Motor neuron (in vitro differentiated cells): ENCODE data around the gene RALA. TPM values are rescaled to one million over a fixed set of nuclear protein-coding genes. Genes with fewer than 3 reads are reported as not detected.
A peak's percentile ranks its signal among the peaks of the same experiment; 100 is the strongest.
"Not testable (repeated sequence)": the region's sequence is repeated elsewhere in the genome, so short reads cannot be mapped to it uniquely, and the experiment has no call there.

Source experiments
- ATAC-seq, 8 experiments: fragments of 200-7000 bp; cut with Tn5 transposase; replicated peaks in 6 of 8; 2 replicates each; pipeline ENCODE4 v1.8.0; 2021; ENCODE audit warnings: mild to moderate bottlenecking in 8 of 8, moderate library complexity in 8 of 8
- H3K27ac ChIP-seq, 2 donors: fragments of 250-450 bp; sonication (Bioruptor Pico); 2 replicates each; pipeline ENCODE4 v1.9.0; 2021; ENCODE audit warnings: antibody characterized with exemption in 2 of 2, mild to moderate bottlenecking in 2 of 2, moderate library complexity in 1 of 2
- H3K4me1 ChIP-seq, 2 donors: fragments of 250-450 bp; sonication (Bioruptor Pico); replicated peaks in 1 of 2; 2 replicates each; pipeline ENCODE4 v1.6.1; 2021; ENCODE audit warnings: antibody characterized with exemption in 2 of 2, mild to moderate bottlenecking in 2 of 2, moderate library complexity in 1 of 2
- H3K4me3 ChIP-seq, 5 donors: fragments of 250-450 bp; sonication (Bioruptor Pico); 2 replicates each; pipeline ENCODE4 v1.9.0; 2021; ENCODE audit warnings: antibody characterized with exemption in 5 of 5, mild to moderate bottlenecking in 5 of 5, moderate library complexity in 4 of 5
- WGBS, 10 experiments: fragments of 450-650 bp; shearing (Covaris generic); methylation state at CpG; one replicate each; pipeline ENCODE4 v1.0.0; 2022; 5-methylcytosine and 5-hydroxymethylcytosine counted together
- in situ Hi-C, 9 experiments: fragments of 400-800 bp; cut with MboI; loops; one replicate each; pipeline ENCODE4 v1.15.0; 2021; ENCODE audit warnings: low sequenced_read_pairs in 9 of 9, low pct_unique_long_range_greater_than_20kb in 2 of 9; ENCODE audit not compliant: unreplicated experiment in 9 of 9
- total RNA-seq, 8 experiments: library from RNA; unstranded; fragments of 300-600 nt; gene quantifications; 2 replicates each; pipeline versions ENCODE4 v1.2.3 to v1.2.4, GENCODE V29; 2022

Gene RALA
- total RNA-seq, 8 experiments from 2014 or later = 14.8 to 72.8 (median 30.4) TPM

GRCh38 chr7:39686261-39686924, 63.0 kb downstream of the RALA start:
- H3K4me1 ChIP-seq = peaks cover 0 to 4% of the 10 kb centered on the region in 2 donors
- no peak overlapping the region for H3K4me3 ChIP-seq
- WGBS, 10 experiments = 50 to 100% (median 94%) methylated on average over 1 to 3 of the region's 3 CpGs
- H3K27ac ChIP-seq = no peak overlapping the region
- no peak for ATAC-seq
- in situ Hi-C loops = no loop called here

- peak in 3 of 8 experiments; percentile 73 to 84 (median 74) for ATAC-seq
- WGBS, 10 experiments = 85 to 100% (median 96%) methylated on average over 2 to 8 of the region's 9 CpGs; no CpG with 5 or more reads in 1 of the 10 experiments
- in situ Hi-C loops = no loop called here
Observed at GRCh38 chr7:39688611-39689480, 65.5 kb downstream of the RALA start.

GRCh38 chr7:39691821-39692220, 68.4 kb downstream of the RALA start:
- peak in 5 of 8 experiments; percentile 24 to 94 (median 75) for ATAC-seq
- H3K4me3 ChIP-seq = no peak overlapping the region
- no peaks in the 10 kb centered on the region for H3K4me1 ChIP-seq
- in situ Hi-C loops = no loop called here
- no peak overlapping the region for H3K27ac ChIP-seq
- WGBS, 10 experiments = 0 to 89% (median 40%) methylated on average over 1 to 2 of the region's 2 CpGs; no CpG with 5 or more reads in 1 of the 10 experiments

More at GRCh38 chr7:39688611-39689480, 65.5 kb downstream of the RALA start:
- Histone ChIP-seq H3K4me3 (no peak overlapping the region), H3K4me1 (no peaks in the 10 kb centered on the region), H3K27ac (no peak overlapping the region)

GRCh38 chr7:39693086-39693485, 69.7 kb downstream of the RALA start:
- WGBS, 10 experiments = no CpG with 5 or more reads among the region's 4 CpGs

GRCh38 chr7:39693812-39694211, 70.4 kb downstream of the RALA start:
- H3K27ac ChIP-seq = no peak overlapping the region
- in situ Hi-C loops = no loop called here
- H3K4me3 ChIP-seq = no peak overlapping the region
- no peak for ATAC-seq
- WGBS, 10 experiments = 81 to 100% (median 100%) methylated on average over 1 to 2 of the region's 2 CpGs; no CpG with 5 or more reads in 2 of the 10 experiments
- H3K4me1 ChIP-seq = no peaks in the 10 kb centered on the region

More at GRCh38 chr7:39693086-39693485, 69.7 kb downstream of the RALA start:
- ATAC-seq, H3K27ac ChIP-seq, in situ Hi-C loops, H3K4me1 ChIP-seq, H3K4me3 ChIP-seq: not testable (repeated sequence)

GRCh38 chr7:39695852-39696586, 72.6 kb downstream of the RALA start:
- H3K27ac ChIP-seq = no peak overlapping the region
- no peak for ATAC-seq
- no peaks in the 10 kb centered on the region for H3K4me1 ChIP-seq
- 54 to 100% (median 95%) methylated on average over 2 to 3 of the region's 3 CpGs for WGBS, 10 experiments
- no peak overlapping the region for H3K4me3 ChIP-seq
- in situ Hi-C loops = no loop called here

- ATAC-seq = no peak
- 51 to 96% (median 73%) methylated on average over 3 of the region's 3 CpGs for WGBS, 10 experiments
- Histone ChIP-seq H3K27ac (no peak overlapping the region), H3K4me3 (no peak overlapping the region), H3K4me1 (no peaks in the 10 kb centered on the region)
- in situ Hi-C loops = no loop called here
Observed at GRCh38 chr7:39696631-39697030, 73.3 kb downstream of the RALA start.

- in situ Hi-C loops = no loop called here
- WGBS, 10 experiments = 57 to 100% (median 90%) methylated on average over 1 of the region's 1 CpG; no CpG with 5 or more reads in 3 of the 10 experiments
- Histone ChIP-seq H3K4me3 (no peak overlapping the region), H3K27ac (no peak overlapping the region), H3K4me1 (no peaks in the 10 kb centered on the region)
- ATAC-seq = no peak
Observed at GRCh38 chr7:39697483-39697882, 74.1 kb downstream of the RALA start.

GRCh38 chr7:39700165-39700564, 76.8 kb downstream of the RALA start:
- no peak for ATAC-seq
- WGBS, 10 experiments = 60 to 100% (median 100%) methylated on average over 1 to 2 of the region's 2 CpGs; no CpG with 5 or more reads in 4 of the 10 experiments
- Histone ChIP-seq H3K4me3 (no peak overlapping the region), H3K4me1 (no peaks in the 10 kb centered on the region), H3K27ac (no peak overlapping the region)
- in situ Hi-C loops = no loop called here

- in situ Hi-C loops = no loop called here
- no peak overlapping the region for H3K4me3 ChIP-seq
- no peak for ATAC-seq
- WGBS, 10 experiments = 95 to 100% (median 100%) methylated on average over 1 to 8 of the region's 8 CpGs; no CpG with 5 or more reads in 1 of the 10 experiments
- no peaks in the 10 kb centered on the region for H3K4me1 ChIP-seq
- no peak overlapping the region for H3K27ac ChIP-seq
Observed at GRCh38 chr7:39700932-39701331, 77.6 kb downstream of the RALA start.

GRCh38 chr7:39702133-39702532, 78.8 kb downstream of the RALA start:
- WGBS, 10 experiments = 11 to 100% (median 86%) methylated on average over 1 to 4 of the region's 4 CpGs
- Histone ChIP-seq H3K4me3 (no peak overlapping the region), H3K4me1 (no peaks in the 10 kb centered on the region), H3K27ac (no peak overlapping the region)
- peak in 3 of 8 experiments; percentile 54 to 82 (median 64) for ATAC-seq
- in situ Hi-C loops = no loop called here

- 40 to 100% (median 79%) methylated on average over 2 to 5 of the region's 5 CpGs for WGBS, 10 experiments
- Histone ChIP-seq H3K4me3 (no peak overlapping the region), H3K27ac (no peak overlapping the region), H3K4me1 (no peaks in the 10 kb centered on the region)
- in situ Hi-C loops = no loop called here
- peak in 1 of 8 experiments; percentile 23 for ATAC-seq
Observed at GRCh38 chr7:39703144-39703543, 79.8 kb downstream of the RALA start.

- in situ Hi-C loops = no loop called here
- Histone ChIP-seq H3K27ac (no peak overlapping the region), H3K4me3 (no peak overlapping the region), H3K4me1 (no peaks in the 10 kb centered on the region)
- ATAC-seq = no peak
- 60 to 100% (median 89%) methylated on average over 1 to 5 of the region's 5 CpGs; no CpG with 5 or more reads in 3 of the 10 experiments for WGBS, 10 experiments
Observed at GRCh38 chr7:39709029-39709428, 85.7 kb downstream of the RALA start.
